GM18508 (cell line): ENCODE measurements around the gene SNX13.

ENCODE experiments used
- ATAC-seq: cut with Tn5 transposase; IDR thresholded peaks from one replicate; pipeline ENCODE4 v1.9.1; 2021; ENCODE audit warnings: moderate number of reproducible peaks; ENCODE audit not compliant: insufficient read depth, unreplicated experiment

Gene SNX13, protein sequence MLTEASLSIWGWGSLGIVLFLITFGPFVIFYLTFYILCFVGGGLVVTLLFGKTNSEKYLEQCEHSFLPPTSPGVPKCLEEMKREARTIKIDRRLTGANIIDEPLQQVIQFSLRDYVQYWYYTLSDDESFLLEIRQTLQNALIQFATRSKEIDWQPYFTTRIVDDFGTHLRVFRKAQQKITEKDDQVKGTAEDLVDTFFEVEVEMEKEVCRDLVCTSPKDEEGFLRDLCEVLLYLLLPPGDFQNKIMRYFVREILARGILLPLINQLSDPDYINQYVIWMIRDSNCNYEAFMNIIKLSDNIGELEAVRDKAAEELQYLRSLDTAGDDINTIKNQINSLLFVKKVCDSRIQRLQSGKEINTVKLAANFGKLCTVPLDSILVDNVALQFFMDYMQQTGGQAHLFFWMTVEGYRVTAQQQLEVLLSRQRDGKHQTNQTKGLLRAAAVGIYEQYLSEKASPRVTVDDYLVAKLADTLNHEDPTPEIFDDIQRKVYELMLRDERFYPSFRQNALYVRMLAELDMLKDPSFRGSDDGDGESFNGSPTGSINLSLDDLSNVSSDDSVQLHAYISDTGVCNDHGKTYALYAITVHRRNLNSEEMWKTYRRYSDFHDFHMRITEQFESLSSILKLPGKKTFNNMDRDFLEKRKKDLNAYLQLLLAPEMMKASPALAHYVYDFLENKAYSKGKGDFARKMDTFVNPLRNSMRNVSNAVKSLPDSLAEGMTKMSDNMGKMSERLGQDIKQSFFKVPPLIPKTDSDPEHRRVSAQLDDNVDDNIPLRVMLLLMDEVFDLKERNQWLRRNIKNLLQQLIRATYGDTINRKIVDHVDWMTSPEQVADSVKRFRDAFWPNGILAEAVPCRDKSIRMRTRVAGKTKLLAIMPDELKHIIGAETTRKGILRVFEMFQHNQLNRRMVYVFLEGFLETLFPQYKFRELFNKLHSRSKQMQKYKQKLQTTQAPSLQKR

DNA sequence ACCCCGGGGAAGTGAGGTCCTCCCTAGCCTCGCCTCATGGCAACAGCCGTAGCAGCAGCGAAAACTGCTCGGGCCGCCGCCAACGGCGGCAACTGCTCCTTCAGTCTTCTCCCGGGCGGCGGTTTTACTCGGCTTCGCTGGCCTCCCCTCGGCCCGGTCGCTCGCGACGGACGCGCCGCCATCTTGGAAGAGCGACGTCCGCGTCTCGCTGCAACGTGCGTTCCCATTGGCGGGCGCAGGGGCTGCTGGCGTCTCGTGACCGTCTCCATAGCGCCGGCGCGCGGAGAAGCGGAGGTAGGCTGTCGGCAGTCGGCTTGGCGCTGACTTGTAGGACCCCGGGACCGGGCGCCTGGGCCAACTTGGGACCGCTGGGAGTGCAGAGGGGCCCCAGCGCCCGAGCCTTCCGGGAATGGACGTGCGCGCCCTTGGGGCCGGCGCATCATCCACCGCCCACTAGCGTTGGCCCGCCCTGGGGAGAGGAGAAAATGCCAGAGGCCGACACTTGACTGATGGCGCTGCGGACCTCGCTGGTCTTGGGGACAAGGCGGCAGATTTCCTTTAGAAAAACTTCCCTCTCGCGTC lies at the start of gene SNX13:
Gene SNX13, minus strand, starts transcription at position 193 of the 582 bp plus-strand sequence. CDS start 199 bp downstream, outside the sequence.
- ATAC-seq = peak; percentile 56

DNA sequence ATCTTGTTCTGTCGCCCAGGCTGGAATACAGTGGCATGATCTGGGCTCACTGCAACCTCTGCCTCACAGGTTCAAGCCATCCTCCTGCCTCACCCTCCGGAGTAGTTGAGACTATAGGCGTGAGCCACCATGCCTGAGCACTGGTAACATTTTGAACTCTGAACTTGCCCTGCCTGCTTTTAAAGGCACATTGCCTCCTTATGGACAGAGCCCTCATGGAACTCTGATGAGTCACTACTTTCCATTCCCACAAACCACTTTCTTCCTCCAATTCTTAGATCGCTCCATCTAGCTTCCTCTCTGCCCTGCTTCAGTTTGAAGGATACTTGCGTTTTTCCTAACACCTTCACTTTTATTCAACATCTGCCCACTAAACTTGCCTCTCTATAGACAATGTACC lies 49.3 kb upstream of the SNX13 start:
- no peak for ATAC-seq

DNA sequence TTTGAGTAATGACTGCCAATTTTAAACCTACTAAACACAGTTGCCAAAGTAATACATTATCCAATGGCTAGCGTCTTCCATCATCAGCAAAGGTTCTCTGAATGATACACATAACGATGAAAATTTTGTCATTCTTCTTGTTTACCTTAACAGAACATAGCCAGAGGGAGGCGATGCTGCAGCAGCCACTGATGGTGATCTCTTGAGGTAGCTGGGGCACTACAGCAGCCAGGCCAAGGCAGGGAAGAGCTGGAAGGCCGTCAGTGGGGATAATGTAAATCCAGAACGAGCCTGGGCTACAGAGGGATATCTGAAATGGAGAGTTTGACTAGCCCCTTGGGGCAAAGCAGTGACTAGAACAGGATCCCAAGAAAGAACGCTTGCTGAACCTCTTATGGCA lies 48.6 kb upstream of the SNX13 start:
- no peak for ATAC-seq

DNA sequence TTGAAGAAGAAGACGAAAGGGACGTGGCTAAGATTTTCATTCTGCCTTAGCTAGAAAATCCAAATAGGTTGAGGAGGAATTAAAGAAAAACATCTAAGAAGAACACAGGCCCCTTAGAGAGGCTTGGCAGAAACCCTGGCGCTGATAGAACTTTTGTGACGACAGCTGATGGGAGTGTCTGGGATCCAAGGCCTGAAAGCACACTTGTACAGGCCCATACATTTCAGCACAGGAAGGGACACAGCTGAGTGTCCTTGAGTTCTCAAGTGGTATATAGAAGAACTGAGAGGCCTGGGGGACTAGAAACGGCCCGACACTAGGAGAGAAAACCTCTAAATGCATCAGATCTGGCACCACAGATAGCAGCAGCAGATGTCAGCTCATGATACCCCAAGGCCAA lies 47.8 kb upstream of the SNX13 start:
- ATAC-seq = no peak

DNA sequence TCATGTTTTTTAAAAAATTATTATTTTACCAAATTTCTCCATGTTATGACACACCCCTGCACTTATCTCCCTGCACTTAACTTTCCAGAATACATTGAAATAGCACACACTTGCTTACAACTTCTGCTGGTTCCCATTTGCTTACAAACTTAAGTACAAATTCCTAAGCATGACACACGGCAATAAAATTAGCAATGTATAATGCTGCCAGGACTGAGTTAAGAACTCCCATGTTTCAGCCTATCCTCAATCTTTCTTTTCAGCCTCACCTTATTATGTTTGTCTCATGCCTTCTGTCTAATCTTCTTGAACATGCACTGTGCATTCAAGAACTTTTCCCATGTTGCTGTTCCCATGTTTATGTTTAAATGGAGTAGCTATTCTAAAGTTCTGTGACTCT lies 46.6 kb upstream of the SNX13 start:
- no peak for ATAC-seq

DNA sequence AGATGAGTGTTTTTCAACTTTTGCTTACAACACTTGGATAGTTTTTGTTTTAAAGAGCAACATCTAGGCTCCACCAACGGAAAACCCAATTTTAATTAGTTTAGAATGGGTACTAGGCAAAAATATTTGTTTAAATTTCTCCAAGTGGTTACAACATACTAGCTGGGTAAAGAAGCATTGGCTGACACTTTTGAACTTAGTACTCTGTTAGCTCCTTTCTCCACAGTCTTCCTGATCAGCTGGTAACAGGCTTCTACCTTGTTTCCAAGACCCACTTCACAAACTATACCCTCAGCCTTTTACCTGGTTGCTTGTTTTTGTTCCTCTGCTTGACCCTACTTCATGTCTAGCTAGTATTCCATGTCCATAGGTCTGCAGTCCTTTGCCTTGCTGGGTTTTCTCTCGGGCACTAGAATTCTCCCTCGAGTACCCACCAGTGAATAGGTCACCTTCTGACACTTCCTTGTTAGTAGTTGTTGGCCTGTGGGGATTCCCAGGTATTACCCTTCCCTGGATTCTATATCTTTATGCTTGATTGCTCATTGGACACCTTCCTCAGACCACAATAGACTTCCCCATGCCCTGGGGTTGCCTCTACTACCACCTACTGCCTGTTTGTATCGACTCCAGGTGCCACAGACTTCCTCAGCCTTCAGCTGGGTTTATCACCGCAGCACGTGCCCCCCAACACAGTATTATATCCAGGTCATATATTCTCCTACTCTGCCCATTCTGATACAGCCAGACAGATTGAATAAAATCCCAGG lies 45.4 kb upstream of the SNX13 start:
- ATAC-seq = no peak

DNA sequence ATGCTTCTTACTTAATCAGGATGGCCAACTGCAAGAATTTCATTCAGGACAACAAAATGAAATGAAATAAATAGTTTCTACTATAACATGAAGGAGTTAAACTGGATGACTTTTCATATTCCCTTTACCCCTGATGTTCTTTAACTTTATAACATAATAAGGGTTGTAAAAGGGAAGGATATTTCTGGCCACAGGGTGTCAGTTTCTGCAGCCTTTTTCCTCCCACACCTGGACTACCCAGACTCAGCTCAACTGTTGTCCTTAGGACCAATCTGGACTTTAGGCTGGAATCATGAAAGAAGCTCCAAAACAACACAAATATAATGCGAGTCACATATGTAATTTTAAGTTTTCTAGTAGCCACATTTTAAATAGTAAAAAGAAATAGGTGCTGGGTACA lies 44.0 kb upstream of the SNX13 start:
- no peak for ATAC-seq

DNA sequence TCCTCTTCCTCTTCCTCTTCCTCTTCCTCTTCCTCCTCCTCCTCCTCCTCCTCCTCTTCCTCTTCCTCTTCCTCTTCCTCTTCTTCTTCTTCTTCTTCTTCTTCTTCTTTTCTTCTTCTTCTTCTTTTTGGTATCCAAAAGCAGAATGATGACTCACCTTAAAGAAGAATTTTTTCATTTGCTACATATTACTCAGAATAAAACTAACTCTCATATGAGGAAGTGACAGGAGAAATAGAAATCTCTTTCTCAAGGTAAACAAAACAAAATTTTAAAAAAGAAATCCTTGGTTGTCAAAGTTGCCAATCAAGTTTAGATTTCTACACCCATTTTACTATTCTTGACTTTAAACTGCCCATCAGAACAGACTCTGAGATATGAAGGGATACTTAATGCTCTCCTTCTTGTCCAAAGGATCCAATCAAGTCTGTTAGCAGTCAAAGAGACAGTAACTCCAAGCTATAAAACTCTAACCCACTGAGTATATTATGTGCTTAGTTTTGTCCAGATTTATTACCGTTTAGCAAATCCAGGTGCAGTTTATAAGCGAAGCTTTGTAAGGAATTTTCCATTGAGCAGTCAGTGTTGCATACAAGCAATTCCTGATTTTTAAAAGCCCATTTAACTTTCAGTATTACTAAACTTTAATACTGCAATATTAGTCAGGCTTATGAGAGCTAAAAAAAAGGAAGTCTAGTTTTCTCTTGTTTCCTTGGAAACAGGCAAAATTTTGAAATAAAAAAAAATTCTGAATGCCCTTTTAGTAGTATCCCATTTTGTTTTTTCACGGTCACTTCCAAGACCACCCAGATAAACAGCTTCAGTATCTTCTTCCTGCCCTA lies 43.1 kb upstream of the SNX13 start:
- no peak for ATAC-seq

DNA sequence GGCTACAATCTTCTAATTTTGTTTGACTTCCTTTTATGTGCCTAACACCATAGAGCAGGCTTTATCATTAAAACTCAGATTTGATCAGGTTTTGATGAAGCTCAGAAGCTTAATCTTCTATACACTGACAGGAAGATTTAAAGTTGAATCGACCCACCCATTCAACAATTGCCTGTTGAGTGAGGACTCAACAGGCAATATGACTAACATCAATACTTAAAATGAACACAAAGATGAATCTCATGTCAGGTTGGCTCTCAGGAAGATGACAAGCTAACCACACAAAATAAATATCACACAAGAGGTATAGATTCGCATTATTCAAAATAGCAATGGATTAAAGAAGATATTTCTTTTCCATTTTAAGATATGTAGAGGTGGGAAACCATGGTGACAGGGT lies 36.7 kb upstream of the SNX13 start:
- ATAC-seq = no peak

DNA sequence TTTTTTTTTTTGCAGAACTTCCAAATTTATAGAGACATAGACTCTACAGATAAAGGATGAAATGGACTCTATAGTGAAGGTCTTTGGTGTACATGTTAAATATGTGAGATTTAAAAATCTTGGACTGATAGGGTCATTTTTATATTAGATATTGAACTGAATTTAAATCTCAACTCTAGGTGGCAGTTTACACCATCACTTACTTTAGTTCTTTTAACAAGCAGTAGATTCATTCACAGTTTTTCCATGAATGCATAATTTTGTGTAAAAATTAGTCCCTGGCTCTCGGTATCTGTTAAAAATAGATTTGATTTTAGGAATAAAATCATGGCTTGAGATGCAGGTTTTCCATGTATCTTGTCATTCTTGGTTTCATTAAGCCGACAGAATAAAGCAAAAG lies 31.1 kb upstream of the SNX13 start:
- no peak for ATAC-seq

DNA sequence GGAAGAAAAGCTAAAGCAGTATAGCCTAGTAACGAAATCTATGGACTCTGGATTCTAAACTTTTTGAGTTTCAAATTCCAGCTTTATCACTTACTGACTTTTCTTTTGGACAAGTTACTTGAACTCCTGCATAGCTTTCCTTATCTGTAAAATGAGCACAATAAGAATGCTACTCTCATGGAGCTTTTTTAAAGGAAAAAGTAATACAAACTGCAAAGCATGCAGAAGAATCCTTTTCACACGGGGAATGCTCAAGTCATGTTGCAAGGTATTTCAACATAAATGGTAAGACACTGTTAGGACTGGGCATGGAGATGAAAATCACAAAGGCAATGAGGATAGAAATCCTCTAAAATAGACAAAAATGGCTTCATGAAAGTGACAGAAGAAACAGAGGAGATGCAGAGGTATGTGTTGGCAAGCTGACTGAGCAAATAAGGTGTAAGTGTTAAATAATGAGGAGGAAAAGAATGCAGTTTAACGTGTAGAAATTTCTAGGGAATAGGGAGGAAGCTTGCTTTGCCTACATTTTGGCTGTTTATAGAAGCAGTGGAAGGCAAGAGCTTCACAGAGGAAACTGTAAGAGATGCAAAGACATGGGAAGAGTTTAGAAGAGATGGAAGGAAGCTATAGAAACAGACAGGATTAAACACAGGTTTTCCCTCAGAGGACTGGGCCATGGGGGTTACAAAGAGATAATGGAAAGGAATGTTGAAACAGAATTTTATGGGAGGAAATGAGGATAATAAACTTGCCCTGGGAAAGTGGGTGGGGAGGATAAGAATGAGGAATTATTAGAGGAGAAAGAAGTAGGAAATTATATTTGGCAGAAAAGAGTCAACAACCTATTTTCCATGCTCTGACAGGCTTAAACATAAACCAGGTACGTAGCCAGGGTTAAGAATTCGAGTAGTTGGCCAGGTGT lies 28.8 kb upstream of the SNX13 start:
- no peak for ATAC-seq

DNA sequence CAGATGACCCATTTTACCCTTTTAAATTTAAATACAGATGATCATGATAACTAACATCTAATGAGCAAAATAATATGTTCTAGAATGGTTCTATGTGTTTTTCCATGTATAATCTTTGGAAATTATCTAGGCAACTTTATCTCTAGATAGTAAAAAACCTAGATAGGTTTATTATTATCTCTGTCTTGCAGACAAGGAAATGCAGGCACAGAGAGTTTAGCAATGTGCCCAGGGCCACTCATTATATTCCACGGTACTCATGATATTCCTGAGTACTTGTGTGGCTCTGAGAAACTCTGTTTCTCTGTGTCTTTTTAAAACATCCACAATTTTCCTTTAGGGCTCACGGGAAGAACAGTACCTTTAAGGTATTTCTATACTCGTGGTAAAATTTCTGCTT lies 26.4 kb upstream of the SNX13 start:
- no peak for ATAC-seq

DNA sequence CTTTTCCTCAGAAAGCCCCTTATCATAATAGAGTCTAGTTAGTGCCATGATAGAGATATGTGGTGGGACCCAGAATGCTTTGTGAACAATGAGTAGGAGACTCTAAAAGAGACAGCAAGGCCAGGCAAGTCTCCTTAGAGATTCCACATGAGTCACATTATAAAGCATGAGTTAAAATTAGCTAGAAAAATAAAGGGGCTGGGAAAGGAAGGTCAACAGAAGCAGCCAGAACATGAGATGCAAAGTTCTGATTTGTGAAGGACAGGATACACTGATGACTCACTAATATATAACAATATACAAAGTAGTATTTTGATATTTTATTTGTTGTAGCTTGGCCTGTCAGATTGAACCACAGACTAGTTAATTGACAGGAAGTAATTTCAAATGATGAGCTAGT lies 25.3 kb upstream of the SNX13 start:
- no peak for ATAC-seq

DNA sequence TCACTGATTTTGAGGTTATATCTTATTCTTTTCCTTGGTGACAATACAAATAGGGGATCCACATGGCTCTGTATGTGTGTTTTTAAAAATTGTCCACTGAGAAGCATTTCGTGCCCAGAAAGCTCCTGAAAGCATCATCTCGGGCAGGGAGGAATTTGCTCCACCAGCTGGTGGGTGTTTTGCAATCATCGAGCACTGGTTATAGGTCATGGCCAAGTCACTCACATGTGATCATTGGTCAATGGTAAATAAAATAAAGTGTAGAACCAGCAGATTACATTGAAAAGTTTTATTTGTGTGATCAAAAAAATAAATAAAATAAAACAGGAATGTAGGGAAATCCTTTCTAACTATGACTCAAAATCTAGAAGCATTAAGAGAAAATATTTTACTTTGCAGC lies 23.0 kb upstream of the SNX13 start:
- no peak for ATAC-seq

DNA sequence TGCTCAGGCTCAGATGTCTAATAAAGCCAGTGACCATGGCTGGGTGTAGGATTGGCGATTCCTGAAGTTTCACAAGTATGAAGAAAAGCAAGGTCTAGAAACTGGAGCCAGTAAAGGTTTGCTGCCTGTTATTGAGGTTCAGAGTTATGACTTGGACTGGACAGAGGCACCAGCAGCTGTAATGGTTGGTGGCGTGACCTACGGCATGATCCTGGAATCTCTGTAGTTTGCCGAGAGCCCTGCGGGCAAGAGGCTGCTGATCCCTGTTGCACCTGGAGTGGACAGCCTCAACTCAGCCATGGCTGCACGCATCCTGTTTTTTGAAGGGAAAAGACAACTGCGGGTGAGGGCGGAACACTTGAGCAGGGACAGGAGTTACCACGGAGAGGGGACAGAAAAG lies 22.4 kb upstream of the SNX13 start:
- no peak for ATAC-seq

DNA sequence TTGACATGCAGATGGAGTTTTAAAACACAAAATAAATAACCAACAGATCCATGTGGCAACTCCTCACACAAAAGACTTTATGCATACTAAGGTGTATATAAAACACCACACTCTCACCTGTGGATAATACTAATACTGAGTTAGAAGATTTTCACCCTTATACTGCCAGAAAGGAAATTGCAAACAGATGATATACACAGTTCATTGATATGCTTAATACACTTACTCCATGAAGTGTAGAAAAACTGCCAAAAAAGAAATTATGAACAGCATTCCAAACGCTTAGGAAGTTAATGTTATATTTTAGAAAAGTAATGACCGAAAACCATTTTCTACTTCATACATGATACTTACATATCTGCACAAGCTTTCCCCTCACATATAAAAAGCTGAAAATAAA lies 17.6 kb upstream of the SNX13 start:
- ATAC-seq = no peak

DNA sequence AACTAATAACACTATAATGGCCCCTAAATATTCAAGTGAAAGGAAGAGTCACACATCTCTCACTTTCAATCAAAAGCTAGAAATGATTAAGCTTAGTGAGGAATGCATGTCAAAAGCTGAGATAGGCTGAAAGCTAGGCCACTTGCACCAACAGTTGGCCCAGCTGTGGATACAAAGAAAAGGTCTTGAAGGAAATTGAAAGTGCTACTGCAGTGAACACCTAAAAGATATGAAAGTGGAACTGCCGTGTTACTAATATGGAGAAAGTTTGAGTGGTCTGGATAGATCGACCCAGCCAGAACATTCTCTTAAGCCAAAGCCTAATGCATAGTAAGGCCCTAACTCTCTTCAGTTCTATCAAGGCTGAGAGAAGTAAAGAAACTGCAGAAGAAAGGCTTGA lies 12.1 kb upstream of the SNX13 start:
- peak; percentile 100 for ATAC-seq

DNA sequence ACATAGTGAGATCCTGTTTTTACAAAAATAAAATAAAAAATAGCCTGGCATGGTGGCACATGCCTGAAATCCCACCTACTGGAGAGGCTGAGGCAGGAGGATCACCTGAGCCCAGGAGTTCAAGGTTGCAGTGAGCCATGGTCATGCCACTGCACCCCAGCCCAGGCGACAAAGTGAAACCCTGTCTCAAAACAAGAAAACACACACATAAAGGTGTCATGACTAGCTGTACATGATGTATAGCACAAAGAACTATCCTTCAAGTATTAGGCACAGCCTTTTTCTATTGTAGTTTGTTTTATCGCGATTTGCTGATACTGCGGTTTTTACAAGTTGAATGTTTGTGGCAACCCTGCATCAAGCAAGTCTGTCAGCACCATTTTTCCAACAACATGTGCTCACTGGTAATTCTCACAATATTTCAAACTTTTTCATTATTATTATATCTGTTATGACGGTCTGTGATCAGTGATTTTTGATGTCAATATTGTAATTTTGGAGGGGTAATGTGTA lies 11.5 kb upstream of the SNX13 start:
- no peak for ATAC-seq
